ENCODE results near the gene PSMB1. TPM values are rescaled to one million over a fixed set of nuclear protein-coding genes. Genes with fewer than 3 reads are reported as not detected.
"Not testable (repeated sequence)": the region's sequence is repeated elsewhere in the genome, so short reads cannot be mapped to it uniquely, and the experiment has no call there.

The PSMB1 gene
- total RNA-seq, 1 donor from 2014 or later: 158 TPM

DNA sequence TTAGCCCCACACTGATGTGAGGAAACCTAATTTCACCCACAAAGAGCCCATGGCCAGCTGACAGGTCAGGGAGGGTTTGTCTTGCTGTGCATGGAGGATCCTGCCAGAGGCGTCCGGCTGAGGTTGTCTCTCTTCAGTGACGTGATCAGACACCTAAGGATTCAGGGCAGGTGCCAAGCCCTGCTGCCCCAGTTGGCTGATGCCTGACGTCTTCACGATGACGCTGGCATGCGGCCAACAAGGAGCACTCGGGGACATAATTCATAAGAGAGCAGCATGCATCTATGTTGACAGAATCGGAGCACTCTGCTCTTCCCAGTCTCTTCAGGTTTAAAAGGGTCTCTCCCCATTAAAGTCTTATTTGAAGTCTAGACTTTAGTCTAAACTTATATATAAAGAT lies 47.8 kb downstream of the PSMB1 start:
- peaks cover 28% of the 10 kb centered on the region for H3K27me3 Mint-ChIP-seq
- H3K9me3 Mint-ChIP-seq: peaks cover 18% of the 10 kb centered on the region
- no peaks in the 10 kb centered on the region for H3K4me1 Mint-ChIP-seq (ENCODE audit: unreplicated experiment)
- no peaks in the 10 kb centered on the region for H3K36me3 Mint-ChIP-seq
- no peak for DNase-seq (ENCODE audit: extremely low spot score, unreplicated experiment)
- TF ChIP-seq, protein P1, sequence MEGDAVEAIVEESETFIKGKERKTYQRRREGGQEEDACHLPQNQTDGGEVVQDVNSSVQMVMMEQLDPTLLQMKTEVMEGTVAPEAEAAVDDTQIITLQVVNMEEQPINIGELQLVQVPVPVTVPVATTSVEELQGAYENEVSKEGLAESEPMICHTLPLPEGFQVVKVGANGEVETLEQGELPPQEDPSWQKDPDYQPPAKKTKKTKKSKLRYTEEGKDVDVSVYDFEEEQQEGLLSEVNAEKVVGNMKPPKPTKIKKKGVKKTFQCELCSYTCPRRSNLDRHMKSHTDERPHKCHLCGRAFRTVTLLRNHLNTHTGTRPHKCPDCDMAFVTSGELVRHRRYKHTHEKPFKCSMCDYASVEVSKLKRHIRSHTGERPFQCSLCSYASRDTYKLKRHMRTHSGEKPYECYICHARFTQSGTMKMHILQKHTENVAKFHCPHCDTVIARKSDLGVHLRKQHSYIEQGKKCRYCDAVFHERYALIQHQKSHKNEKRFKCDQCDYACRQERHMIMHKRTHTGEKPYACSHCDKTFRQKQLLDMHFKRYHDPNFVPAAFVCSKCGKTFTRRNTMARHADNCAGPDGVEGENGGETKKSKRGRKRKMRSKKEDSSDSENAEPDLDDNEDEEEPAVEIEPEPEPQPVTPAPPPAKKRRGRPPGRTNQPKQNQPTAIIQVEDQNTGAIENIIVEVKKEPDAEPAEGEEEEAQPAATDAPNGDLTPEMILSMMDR (conservative IDR thresholded peaks at IDR 0.05): no peak
- no peak overlapping the region for H3K4me3 Mint-ChIP-seq
- H3K27ac Mint-ChIP-seq: no peak overlapping the region

DNA sequence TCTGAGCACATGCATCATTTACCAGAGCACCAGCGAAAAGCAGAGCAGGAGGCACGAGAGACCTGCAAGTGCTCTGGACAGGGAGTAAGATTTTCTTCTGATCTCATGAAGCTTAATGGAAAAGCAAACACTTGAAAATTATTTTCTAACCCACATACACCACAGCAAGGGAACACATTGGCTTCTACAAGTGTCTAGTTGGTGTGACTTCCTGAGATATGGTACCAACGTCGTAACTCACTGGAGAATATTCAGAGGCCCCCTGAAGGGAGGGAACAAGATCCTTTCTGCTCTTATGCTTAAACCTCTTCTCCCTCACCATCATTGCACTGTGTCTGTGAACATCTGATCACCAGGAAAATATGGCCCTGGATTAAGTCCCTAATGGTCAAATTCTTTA lies 48.6 kb downstream of the PSMB1 start:
- Mint-ChIP-seq H3K4me1 (ENCODE audit: unreplicated experiment) (no peaks in the 10 kb centered on the region), H3K27me3 (peaks cover 29% of the 10 kb centered on the region), H3K36me3 (no peaks in the 10 kb centered on the region), H3K4me3 (no peak overlapping the region), H3K9me3 (peaks cover 19% of the 10 kb centered on the region), H3K27ac (no peak overlapping the region)
- no peak for DNase-seq (ENCODE audit: extremely low spot score, unreplicated experiment)
- TF ChIP-seq, protein P1 (conservative IDR thresholded peaks at IDR 0.05): no peak

DNA sequence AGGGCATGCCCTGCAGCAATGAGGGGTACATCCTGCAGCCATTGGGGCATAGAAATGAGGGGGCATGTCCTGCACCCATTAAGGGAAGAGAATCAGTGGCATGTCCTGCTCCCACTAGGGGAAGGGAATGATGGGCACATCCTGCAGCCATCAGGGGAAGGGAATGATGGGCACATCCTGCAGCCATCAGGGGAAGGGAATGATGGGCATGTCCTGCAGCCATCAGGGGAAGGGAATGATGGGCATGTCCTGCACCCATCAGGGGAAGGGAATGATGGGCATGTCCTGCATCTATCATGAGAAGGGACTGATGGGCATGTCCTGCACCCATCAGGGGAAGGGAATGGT lies 49.7 kb downstream of the PSMB1 start:
- no peak overlapping the region for H3K4me3 Mint-ChIP-seq
- no peak overlapping the region for H3K27ac Mint-ChIP-seq
- peaks cover 29% of the 10 kb centered on the region for H3K27me3 Mint-ChIP-seq
- peaks cover 19% of the 10 kb centered on the region for H3K9me3 Mint-ChIP-seq
- no peaks in the 10 kb centered on the region for H3K4me1 Mint-ChIP-seq (ENCODE audit: unreplicated experiment)
- no peaks in the 10 kb centered on the region for H3K36me3 Mint-ChIP-seq
- no peak for DNase-seq (ENCODE audit: extremely low spot score, unreplicated experiment)
- TF ChIP-seq, protein P1 (conservative IDR thresholded peaks at IDR 0.05): no peak

DNA sequence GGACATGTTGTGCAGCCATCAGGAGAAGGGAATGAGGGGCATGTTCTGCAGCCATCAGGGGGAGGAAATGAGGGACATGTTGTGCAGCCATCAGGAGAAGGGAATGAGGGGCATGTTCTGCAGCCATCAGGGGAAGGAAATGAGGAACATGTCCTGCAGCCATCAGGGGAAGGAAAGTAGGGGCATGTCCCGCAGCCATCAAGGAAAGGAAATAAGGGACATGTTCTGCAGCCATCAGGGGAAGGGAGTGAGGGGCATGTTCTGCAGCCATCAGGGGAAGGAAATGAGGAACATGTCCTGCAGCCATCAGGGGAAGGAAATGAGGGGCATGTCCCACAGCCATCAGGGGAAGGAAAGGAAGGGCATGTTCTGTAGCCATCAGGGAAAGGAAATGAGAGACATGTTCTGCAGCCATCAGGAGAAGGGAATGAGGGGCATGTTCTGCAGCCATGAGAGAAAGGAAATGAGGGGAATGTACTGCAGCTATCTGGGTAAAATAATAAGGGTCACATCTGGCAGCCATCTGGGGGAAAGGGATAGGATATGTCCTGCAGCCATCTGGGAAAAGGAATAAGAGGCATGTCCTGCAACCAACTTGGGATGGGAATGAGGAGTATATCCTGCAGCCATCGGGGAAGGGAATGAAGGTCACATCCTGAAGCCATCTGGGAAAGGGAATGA lies 50.2 kb downstream of the PSMB1 start:
- not testable (repeated sequence) for DNase-seq (ENCODE audit: extremely low spot score, unreplicated experiment); H3K36me3 Mint-ChIP-seq; H3K4me3 Mint-ChIP-seq; H3K4me1 Mint-ChIP-seq (ENCODE audit: unreplicated experiment); H3K27ac Mint-ChIP-seq
- peaks cover 29% of the 10 kb centered on the region for H3K27me3 Mint-ChIP-seq
- H3K9me3 Mint-ChIP-seq: peaks cover 19% of the 10 kb centered on the region

DNA sequence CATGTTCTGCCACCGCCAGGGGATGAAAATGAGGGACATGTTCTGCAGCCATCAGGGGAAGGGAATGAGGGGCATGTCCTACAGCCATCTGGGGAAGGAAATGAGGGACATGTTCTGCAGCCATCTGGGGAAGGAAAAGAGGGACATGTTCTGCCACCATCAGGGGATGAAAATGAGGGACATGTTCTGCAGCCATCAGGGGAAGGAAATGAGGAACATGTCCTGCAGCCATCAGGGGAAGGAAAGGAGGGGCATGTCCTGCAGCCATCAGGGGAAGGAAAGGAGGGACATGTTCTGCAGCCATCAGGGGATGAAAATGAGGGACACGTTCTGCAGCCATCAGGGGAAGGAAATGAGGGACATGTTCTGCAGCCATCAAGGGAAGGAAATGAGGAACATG lies 50.8 kb downstream of the PSMB1 start:
- H3K9me3 Mint-ChIP-seq: peaks cover 19% of the 10 kb centered on the region
- DNase-seq (ENCODE audit: extremely low spot score, unreplicated experiment); H3K27ac Mint-ChIP-seq; H3K36me3 Mint-ChIP-seq; H3K4me1 Mint-ChIP-seq (ENCODE audit: unreplicated experiment); H3K4me3 Mint-ChIP-seq: not testable (repeated sequence)
- peaks cover 29% of the 10 kb centered on the region for H3K27me3 Mint-ChIP-seq

DNA sequence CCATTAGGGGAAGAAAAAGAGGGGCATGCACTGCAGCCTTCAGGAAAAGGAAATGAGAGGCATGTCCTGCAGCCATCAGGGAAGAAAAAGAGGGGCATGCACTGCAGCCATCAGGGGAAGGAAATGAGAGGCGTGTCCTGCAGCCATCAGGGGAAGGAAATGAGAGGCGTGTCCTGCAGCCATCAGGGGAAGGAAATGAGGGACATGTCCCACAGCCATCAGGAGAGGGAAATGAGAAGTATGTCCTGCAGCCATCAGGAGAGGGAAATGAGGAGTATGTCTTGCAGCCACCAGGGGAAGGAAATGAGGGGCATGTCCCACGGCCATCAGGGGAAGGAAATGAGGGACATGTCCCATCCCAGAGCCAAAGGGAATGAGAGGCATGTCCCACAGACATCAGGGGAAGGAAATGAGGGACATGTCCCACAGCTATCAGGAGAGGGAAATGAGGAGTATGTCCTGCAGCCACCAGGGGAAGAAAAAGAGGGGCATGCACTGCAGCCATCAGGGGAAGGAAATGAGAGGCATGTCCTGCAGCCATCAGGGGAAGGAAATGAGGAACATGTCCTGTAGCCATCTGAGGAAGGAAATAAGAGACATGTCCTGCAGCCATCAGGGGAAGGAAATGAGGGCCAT lies 52.0 kb downstream of the PSMB1 start:
- Mint-ChIP-seq H3K27me3 (peaks cover 29% of the 10 kb centered on the region), H3K27ac (no peak overlapping the region), H3K36me3 (no peaks in the 10 kb centered on the region), H3K4me1 (ENCODE audit: unreplicated experiment) (peaks cover 9% of the 10 kb centered on the region), H3K9me3 (peaks cover 19% of the 10 kb centered on the region), H3K4me3 (no peak overlapping the region)
- TF ChIP-seq, protein P1 (conservative IDR thresholded peaks at IDR 0.05): no peak
- DNase-seq (ENCODE audit: extremely low spot score, unreplicated experiment): no peak
